ENCODE data around the gene MGAT5.

MGAT5 gene

DNA sequence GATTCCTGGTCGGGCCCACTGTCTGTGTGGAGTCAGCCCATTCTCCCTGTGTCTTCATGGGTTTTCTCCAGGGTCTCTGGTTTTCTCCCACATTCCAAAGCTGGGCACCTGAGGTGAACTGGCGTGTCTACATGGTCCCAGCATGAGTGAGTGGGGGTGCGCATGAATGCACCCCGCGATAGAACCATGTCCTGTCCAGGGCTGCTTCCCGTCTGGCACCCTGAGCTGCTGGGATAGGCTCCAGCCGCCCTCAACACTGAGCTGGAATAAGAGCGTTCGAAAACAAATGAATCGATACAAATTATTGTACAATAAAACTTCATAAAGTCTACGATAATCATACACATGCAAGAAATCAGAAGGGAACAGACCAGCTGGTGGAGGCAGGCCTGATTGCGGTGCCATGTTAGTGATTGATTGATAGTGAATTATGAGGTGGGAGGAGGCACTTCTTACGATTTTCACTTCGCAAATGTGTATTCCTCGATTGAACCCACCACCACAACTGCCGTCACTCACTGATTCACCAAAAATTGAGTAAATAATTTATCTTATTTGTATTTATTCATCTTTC, 186.6 kb downstream of the MGAT5 start:
- no peaks in the 10 kb centered on the region for H3K4me1 ChIP-seq (ENCODE audit: control insufficient read depth, insufficient read depth, low read length)
- CTCF ChIA-PET = interaction anchor here (1.2 to 2.8 kb wide), 2 partner anchors 11 to 195 kb away, joined by 4 to 19 read pairs; no protein-coding TSS in a partner anchor
- H3K9me3 ChIP-seq (ENCODE audit: control insufficient read depth, insufficient read depth, low read depth, low read length) = no peaks in the 10 kb centered on the region
- no peak overlapping the region for H3K27ac ChIP-seq (ENCODE audit: extremely low read depth, low read depth, low read length)
- POLR2A ChIA-PET = no interaction called here
- H3K4me3 ChIP-seq (ENCODE audit: low read depth, low read length) = no peak overlapping the region
- TF ChIP-seq KLF10 (tag by site-specific recombination; IDR thresholded peaks at IDR 0.05) = no peak
- peaks cover 0 to 26% of the 10 kb centered on the region in 2 experiments; a peak in 2 of 3 replicates for H3K36me3 ChIP-seq (ENCODE audit: control insufficient read depth in 2 of 2, insufficient read depth in 1 of 2, low read length in 2 of 2)

DNA sequence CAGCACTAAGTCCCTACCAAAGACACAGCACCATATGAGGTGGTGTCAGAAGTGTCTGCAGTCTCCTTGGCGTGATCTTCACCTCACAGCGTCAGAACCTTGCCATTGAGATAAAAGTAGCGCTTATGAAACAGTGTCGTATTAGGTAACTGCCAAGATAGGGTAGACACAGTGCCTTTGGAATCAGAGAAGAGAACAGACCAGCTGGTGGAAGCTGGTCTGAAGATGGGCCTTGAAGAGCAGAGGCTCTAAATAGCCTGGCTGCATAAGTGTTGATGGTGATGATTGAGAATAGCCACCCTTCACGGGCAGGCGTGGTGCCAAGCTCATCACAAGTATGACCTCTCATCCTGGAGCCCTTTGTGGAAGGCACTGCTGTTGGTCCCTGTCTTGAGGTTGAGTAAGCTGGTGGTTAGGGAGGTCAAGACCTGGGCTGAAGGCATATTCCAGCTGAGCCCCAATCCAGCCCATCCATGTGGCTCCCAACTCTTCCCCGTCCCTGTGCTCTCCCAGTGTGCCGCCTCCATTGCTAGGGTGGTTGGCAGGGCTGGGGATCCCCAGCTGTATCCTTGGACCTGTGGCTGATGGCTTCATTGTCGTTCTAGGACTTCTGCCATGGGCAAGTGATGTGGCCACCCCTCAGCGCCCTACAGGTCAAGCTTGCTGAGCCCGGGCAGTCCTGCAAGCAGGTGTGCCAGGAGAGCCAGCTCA, 187.4 kb downstream of the MGAT5 start:
- ChIA-PET POLR2A (no interaction called here), CTCF (interaction anchor here (0.7 to 2.8 kb wide), 3 partner anchors 10 to 417 kb away, joined by 3 to 19 read pairs (median 4); no protein-coding TSS in a partner anchor)
- Histone ChIP-seq H3K4me1 (ENCODE audit: control insufficient read depth, insufficient read depth, low read length) (no peaks in the 10 kb centered on the region), H3K9me3 (ENCODE audit: control insufficient read depth, insufficient read depth, low read depth, low read length) (no peaks in the 10 kb centered on the region), H3K36me3 (ENCODE audit: control insufficient read depth in 2 of 2, insufficient read depth in 1 of 2, low read length in 2 of 2) (peaks cover 0 to 23% of the 10 kb centered on the region in 2 experiments; a peak in 2 of 3 replicates), H3K27ac (ENCODE audit: extremely low read depth, low read depth, low read length) (no peak overlapping the region), H3K4me3 (ENCODE audit: low read depth, low read length) (no peak overlapping the region)
- no peak for TF ChIP-seq ZNF623 (tag by site-specific recombination; IDR thresholded peaks at IDR 0.05)
- TF ChIP-seq ZNF555 (tag by site-specific recombination; conservative IDR thresholded peaks at IDR 0.05) = no peak
- TF ChIP-seq SCRT2 (tag by site-specific recombination; IDR thresholded peaks at IDR 0.05) = no peak
- TF ChIP-seq ZNF549 (tag by site-specific recombination; IDR thresholded peaks at IDR 0.05) = no peak
- TF ChIP-seq ZNF292 (tag by site-specific recombination; IDR thresholded peaks at IDR 0.05; ENCODE audit: borderline replicate concordance, low read depth) = no peak
- TF ChIP-seq OSR2 (tag by site-specific recombination; IDR thresholded peaks at IDR 0.05) = no peak
- no peak for TF ChIP-seq GLI4 (tag by site-specific recombination; IDR thresholded peaks at IDR 0.05)

DNA sequence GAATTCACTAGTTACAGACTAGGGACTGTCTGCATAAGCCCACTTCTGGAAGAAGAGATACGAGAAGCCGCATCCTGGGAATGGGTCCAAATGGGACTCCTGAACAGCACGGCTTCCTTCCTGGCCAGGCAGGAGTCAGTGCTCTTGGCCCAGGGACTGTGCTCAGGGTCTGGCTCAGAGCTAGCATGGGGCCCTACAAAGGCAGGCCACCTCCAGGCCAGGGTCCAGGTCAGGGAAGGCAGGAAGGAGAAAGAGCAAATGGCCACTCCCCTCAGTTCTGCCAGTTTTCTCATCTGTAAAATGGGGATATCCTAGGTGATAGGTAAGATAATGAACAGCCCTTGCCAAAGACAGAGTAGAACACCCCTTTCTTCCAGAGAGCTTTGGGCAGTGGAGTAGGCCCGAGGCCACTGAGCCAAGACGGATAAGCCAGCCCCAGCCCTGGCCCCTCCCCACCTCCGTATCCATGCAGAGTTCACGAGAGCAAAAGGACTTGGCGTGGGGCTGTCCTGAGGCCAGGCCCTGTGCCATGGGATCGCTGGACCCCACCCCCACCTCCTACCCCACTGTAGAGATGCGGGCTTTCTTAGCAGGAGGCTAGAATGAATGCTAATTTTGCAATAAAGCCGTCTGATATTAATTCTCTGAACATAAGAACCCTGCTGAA, 190.1 kb downstream of the MGAT5 start:
- TF ChIP-seq, protein P1, sequence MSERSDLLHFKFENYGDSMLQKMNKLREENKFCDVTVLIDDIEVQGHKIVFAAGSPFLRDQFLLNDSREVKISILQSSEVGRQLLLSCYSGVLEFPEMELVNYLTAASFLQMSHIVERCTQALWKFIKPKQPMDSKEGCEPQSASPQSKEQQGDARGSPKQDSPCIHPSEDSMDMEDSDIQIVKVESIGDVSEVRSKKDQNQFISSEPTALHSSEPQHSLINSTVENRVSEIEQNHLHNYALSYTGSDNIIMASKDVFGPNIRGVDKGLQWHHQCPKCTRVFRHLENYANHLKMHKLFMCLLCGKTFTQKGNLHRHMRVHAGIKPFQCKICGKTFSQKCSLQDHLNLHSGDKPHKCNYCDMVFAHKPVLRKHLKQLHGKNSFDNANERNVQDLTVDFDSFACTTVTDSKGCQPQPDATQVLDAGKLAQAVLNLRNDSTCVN (tag by site-specific recombination; optimal IDR thresholded peaks at IDR 0.05) = no peak
- TF ChIP-seq YY1 (tag by site-specific recombination; IDR thresholded peaks at IDR 0.05) = no peak
- TF ChIP-seq, protein P2, sequence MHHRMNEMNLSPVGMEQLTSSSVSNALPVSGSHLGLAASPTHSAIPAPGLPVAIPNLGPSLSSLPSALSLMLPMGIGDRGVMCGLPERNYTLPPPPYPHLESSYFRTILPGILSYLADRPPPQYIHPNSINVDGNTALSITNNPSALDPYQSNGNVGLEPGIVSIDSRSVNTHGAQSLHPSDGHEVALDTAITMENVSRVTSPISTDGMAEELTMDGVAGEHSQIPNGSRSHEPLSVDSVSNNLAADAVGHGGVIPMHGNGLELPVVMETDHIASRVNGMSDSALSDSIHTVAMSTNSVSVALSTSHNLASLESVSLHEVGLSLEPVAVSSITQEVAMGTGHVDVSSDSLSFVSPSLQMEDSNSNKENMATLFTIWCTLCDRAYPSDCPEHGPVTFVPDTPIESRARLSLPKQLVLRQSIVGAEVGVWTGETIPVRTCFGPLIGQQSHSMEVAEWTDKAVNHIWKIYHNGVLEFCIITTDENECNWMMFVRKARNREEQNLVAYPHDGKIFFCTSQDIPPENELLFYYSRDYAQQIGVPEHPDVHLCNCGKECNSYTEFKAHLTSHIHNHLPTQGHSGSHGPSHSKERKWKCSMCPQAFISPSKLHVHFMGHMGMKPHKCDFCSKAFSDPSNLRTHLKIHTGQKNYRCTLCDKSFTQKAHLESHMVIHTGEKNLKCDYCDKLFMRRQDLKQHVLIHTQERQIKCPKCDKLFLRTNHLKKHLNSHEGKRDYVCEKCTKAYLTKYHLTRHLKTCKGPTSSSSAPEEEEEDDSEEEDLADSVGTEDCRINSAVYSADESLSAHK (tag by site-specific recombination; IDR thresholded peaks at IDR 0.05) = no peak
- no peak for TF ChIP-seq ZNF416 (tag by site-specific recombination; IDR thresholded peaks at IDR 0.05)
- TF ChIP-seq, protein P3, sequence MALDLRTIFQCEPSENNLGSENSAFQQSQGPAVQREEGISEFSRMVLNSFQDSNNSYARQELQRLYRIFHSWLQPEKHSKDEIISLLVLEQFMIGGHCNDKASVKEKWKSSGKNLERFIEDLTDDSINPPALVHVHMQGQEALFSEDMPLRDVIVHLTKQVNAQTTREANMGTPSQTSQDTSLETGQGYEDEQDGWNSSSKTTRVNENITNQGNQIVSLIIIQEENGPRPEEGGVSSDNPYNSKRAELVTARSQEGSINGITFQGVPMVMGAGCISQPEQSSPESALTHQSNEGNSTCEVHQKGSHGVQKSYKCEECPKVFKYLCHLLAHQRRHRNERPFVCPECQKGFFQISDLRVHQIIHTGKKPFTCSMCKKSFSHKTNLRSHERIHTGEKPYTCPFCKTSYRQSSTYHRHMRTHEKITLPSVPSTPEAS (tag by site-specific recombination; IDR thresholded peaks at IDR 0.05) = no peak
- TF ChIP-seq ZNF776 (tag by site-specific recombination; IDR thresholded peaks at IDR 0.05; ENCODE audit: borderline replicate concordance) = no peak
- Histone ChIP-seq H3K4me3 (ENCODE audit: low read depth, low read length) (no peak overlapping the region), H3K36me3 (ENCODE audit: control insufficient read depth in 2 of 2, insufficient read depth in 1 of 2, low read length in 2 of 2) (peaks cover 0 to 36% of the 10 kb centered on the region in 2 experiments; a peak in 2 of 3 replicates), H3K9me3 (ENCODE audit: control insufficient read depth, insufficient read depth, low read depth, low read length) (no peaks in the 10 kb centered on the region), H3K27ac (ENCODE audit: extremely low read depth, low read depth, low read length) (no peak overlapping the region), H3K4me1 (ENCODE audit: control insufficient read depth, insufficient read depth, low read length) (no peaks in the 10 kb centered on the region)
- CTCF ChIA-PET = no interaction called here
- POLR2A ChIA-PET = no interaction called here
